Lower leg skin (tissue), 4 donors: ENCODE data around the gene EYS. TPM values are rescaled to one million over a fixed set of nuclear protein-coding genes. Genes with fewer than 3 reads are reported as not detected.
"Not testable (repeated sequence)": the region's sequence is repeated elsewhere in the genome, so short reads cannot be mapped to it uniquely, and the experiment has no call there.

Experiments
- DNase-seq, 2 donors: peaks; one replicate each; pipeline ENCODE4 v3.0.0-alpha.2; 2019; ENCODE audit warnings: low spot score in 2 of 2
- H3K4me3 ChIP-seq: fragments of 200-600 bp; sonication (generic); 2 replicates; pipeline ENCODE4 v1.5.1; 2017; ENCODE audit warnings: mild to moderate bottlenecking, low read depth; ENCODE audit not compliant: poor library complexity, severe bottlenecking
- CTCF ChIP-seq, 3 donors: fragments of 450-650 bp; IDR thresholded peaks; one replicate each; pipeline ENCODE4 v1.5.1; 2016; ENCODE audit warnings: antibody characterized with exemption in 3 of 3, mild to moderate bottlenecking in 3 of 3, moderate library complexity in 2 of 3
- POLR2A ChIP-seq, 2 donors: fragments of 450-650 bp; IDR thresholded peaks; one replicate each; pipeline ENCODE4 v1.6.1; 2016 to 2017; ENCODE audit warnings: antibody characterized with exemption in 2 of 2, mild to moderate bottlenecking in 1 of 2, moderate library complexity in 1 of 2
- whole genome bisulfite sequencing, 2 donors: methylation state at CpG; one replicate each; pipeline ENCODE4 v1.1.5; 2018; 5-methylcytosine and 5-hydroxymethylcytosine counted together
- intact Hi-C: fragments of 100-400 bp; cut with DNase I; formaldehyde crosslinking; loops from one replicate; pipeline ENCODE4 v1.15.0; 2023; ENCODE audit warnings: low total_unique reads
- total RNA-seq, 4 donors: library from RNA; depleted of rRNA; stranded (reverse); fragments of >200 nt; gene quantifications; one replicate each; pipeline ENCODE4 v1.1.0, GENCODE V29; 2016

The EYS gene
- total RNA-seq, 4 donors from 2014 or later: 0.04 TPM; not detected in 3

GRCh38 chr6:65402564-65402963, 304.5 kb downstream of the EYS start:
- no peak overlapping the region for H3K4me3 ChIP-seq
- no peak for DNase-seq
- TF ChIP-seq CTCF (IDR thresholded peaks at IDR 0.05) (no peak), POLR2A (IDR thresholded peaks at IDR 0.05) (no peak)
- intact Hi-C loops: no loop called here

DNA sequence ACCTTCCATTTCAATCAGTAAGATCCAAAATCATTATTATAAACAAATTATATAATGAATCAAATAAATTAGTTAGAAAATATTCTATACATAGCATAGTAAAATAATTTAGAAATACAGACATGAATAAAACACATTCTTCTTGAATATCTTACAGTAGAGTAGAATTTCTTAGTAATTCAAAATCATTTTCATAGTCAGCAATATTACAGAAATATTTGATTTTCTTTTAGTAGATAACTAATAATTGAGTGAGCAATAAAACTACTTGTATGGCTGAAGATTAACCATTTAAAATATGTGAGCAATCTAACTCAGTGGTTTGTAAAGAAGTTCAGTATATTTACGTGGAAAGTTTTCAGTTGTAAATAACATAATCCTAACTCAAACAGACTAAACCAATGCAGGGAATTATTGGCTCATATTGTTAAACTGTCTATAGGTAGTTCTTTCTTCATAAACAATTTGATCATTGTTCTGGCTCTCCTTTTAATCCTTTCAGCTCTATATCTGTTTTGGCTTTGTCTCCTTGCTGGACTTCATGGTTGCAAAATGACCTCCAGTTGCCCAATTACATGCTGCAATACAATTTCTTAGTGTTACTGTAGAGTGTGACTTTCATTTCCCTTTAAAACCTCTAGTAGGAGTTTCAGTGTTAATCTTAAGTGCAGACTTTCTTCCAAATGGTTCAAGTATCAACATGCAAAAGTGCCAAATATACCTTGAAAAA, 307.5 kb downstream of the EYS start:
- no peak for DNase-seq
- no peak for TF ChIP-seq CTCF (IDR thresholded peaks at IDR 0.05)
- TF ChIP-seq POLR2A (IDR thresholded peaks at IDR 0.05): no peak
- WGBS, 2 donors: 89 to 93% methylated on average over 1 of the region's 1 CpG
- intact Hi-C loops: no loop called here
- no peak overlapping the region for H3K4me3 ChIP-seq

DNA sequence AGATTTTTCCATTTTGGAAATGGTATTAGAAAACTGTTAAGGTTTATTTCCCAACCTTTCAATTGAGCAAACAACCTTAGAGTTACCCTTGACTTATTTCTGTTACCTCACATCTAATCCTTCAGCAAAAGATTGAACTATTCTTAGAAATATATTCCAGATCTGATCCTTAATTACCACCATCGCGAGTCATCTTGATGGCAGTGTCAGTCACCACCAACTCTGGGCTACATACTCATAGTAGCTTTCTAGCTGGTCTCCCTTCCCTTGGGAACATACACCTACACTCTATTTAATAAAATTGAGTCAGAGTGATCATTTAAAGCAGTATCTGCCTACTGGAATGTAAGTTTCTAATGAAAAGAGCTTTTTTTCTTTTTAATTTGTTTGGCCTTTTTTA, 308.2 kb downstream of the EYS start:
- 82% methylated on average over 2 of the region's 2 CpGs for WGBS, 2 donors
- DNase-seq: no peak

GRCh38 chr6:65350530-65350929, 356.5 kb downstream of the EYS start:
- 76 to 77% methylated on average over 4 of the region's 4 CpGs for WGBS, 2 donors

More for the DNA sequence above, 308.2 kb downstream of the EYS start:
- intact Hi-C loops: no loop called here
- no peak overlapping the region for H3K4me3 ChIP-seq
- TF ChIP-seq CTCF (IDR thresholded peaks at IDR 0.05) (no peak), POLR2A (IDR thresholded peaks at IDR 0.05) (no peak)

GRCh38 chr6:65302655-65303054, 404.4 kb downstream of the EYS start:
- intact Hi-C loops, H3K4me3 ChIP-seq, DNase-seq: not testable (repeated sequence)
- WGBS, 2 donors: 77 to 78% methylated on average over 4 to 5 of the region's 10 CpGs

More at GRCh38 chr6:65350530-65350929, 356.5 kb downstream of the EYS start:
- DNase-seq: no peak
- TF ChIP-seq POLR2A (IDR thresholded peaks at IDR 0.05): no peak
- TF ChIP-seq CTCF (IDR thresholded peaks at IDR 0.05): no peak
- intact Hi-C loops: no loop called here
- H3K4me3 ChIP-seq: no peak overlapping the region

DNA sequence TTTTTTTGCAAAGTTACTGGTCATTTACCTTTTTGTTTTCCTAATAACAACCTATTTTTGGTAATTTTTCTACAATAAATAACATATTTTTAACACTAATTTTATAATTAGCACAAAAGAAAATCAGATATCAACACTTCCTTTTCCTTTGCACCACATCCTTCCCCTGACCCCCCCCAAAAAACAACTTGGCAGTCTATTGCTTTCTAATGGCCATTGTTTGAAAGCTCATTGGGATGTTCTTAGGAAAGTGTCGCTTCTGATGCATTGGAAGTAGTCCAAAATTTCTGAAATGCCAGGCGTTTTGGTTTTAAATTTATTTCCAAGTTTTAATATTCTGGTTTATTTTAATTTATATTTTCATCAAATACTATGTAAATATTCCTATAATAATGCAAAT, 407.8 kb downstream of the EYS start:
- TF ChIP-seq CTCF (IDR thresholded peaks at IDR 0.05): no peak
- no peak for DNase-seq
- no peak overlapping the region for H3K4me3 ChIP-seq
- intact Hi-C loops: no loop called here
- WGBS, 2 donors: 61 to 79% methylated on average over 2 of the region's 2 CpGs
